Urothelium cell line (cell line): ENCODE measurements around the gene WBP1.
"Not testable (repeated sequence)": the region's sequence is repeated elsewhere in the genome, so short reads cannot be mapped to it uniquely, and the experiment has no call there.

Experiments
- DNase-seq: peaks from one replicate; pipeline ENCODE4 v3.0.0; 2011; ENCODE audit warnings: low spot score, mixed read lengths
- FAIRE-seq: peaks from 2 replicates; lab custom pipeline; 2011; peaks lifted over from hg19 to GRCh38; lab: Jason Lieb, UNC

Gene WBP1

DNA sequence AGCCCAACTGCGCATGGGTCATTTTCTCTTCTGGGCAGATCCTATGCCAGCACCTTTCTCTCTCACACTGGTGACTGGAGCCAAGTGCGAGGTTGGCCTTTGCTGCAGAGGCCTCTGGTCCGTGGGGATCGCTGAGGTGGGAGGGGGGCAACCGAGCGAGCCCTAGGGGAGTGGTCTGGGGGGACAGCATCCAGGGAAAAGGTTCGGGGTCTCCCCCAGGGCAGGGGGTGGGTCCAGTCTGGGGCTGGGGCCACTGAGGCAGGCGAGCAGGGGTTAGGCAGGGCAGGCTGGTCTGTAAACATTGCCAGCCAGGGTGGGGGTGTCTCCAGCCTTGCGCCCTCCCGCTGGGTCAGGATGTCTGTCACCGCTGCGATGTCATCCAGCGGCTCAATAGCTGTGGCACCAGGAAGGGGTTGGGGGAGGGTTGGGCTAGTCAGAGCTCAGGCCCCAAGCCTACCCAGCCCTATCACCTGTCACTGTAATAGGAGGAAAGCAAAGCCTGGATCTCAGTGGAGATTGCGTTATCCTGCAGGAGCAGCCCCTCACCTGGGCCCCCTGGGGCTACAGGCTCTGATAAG lies 32.0 kb upstream of the WBP1 start:
- FAIRE-seq (no peak), DNase-seq (no peak)

DNA sequence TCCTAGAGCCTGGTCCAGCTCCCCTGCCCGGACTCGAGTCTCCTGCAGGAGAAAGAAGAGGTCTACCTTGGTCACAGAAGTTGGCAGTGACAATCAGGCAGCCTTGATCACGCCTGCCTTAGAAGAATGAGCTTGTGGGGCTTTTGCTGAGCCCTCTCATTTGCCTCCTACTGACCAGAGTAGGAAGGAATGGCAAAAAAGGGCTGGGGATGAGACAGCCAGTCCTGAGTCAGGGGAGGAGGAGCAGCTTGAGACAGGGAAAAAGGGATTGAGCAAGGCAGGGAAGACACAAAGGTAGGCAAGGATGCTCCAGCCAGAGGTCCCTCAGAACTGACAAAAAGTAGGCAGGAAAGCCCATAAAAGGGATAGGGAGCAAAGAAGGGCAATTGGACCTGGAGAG lies 30.7 kb upstream of the WBP1 start:
- DNase-seq (no peak), FAIRE-seq (no peak)

DNA sequence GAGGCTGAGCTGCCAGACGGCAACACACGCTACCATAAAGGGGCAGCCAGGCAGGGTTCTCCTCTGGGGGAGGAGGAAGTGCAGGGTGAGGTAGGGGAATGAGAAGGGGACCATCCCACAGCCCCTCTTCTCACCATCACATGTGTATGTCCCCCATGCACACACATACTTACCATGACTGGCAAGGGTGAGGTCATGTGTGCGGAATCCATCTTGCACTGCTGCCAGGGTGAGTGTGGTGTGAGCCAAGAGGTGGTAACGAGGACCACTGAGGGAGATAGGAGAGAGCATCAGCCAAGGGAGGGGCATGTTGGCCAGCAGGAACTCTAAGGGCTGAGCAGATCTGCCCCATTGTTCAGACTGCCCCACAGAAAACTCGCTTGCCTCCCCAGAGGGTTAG lies 29.6 kb upstream of the WBP1 start:
- FAIRE-seq (peak; percentile 32), DNase-seq (no peak)

DNA sequence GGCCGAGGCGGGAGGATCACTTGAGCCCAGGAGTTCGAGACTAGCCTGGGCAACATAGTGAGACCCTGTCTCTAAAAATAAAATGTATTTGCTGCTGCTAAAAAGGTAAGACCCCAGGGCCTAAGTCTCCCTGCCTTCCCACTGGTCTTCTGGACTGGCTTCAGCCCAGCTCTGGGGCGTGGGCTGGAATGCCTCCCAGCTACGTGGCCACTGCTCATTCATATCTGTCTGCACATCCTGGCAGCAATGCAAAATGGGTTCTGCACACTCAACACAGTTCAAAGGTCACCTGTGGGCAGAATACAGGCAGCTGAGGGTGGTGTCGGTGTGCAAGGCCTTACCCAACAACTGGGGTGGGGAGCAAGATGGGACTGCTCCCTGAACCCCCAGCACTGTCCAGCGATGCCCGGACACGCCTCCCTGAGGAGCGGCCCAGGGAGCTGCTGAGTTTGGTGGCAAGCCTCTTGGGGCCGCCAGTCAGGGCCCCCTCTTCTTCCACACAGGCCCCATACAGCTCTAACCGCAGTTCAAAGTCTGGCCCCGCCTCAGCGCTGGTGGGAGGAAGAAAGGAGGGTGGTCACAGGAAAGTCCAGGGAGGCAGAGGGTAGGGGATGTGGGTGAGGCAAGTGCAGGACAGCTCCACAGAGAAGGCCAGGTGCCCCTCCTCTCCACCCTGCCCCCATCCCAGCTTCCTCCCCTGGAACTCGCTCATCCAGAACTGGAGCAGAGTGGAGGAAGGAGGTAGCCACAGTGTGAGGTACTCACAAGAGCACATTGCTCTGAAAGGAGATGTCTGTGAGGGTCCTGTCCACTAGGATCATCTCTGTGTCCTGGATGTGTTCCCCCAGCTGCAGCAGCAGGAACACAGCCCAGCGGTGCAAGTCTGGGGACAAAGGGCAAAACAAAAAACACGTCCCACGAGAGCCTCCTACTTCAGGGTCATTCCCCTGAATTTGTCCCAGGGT lies 28.5 kb upstream of the WBP1 start:
- no peak for DNase-seq
- FAIRE-seq, result no peak

DNA sequence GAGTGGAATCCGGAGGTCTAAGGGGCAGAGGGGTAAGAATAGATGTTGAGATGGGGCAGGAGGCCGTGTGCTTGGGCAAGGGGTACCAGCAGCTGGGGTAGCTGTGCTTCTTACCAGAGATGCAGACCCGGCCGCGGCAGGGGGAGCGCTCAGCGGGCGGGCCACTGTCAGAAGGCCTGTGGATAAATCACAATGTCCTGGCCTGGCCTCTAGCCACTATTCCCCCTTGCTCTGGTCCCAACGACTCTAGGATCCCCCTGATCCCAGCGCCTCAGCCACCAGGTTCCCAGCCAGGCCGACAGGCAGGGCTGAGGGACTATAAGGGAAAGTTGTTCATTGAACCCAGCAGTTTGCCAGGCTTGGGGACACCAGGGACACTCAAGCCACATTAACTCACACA lies 27.7 kb upstream of the WBP1 start:
- DNase-seq, result no peak
- FAIRE-seq, result no peak

DNA sequence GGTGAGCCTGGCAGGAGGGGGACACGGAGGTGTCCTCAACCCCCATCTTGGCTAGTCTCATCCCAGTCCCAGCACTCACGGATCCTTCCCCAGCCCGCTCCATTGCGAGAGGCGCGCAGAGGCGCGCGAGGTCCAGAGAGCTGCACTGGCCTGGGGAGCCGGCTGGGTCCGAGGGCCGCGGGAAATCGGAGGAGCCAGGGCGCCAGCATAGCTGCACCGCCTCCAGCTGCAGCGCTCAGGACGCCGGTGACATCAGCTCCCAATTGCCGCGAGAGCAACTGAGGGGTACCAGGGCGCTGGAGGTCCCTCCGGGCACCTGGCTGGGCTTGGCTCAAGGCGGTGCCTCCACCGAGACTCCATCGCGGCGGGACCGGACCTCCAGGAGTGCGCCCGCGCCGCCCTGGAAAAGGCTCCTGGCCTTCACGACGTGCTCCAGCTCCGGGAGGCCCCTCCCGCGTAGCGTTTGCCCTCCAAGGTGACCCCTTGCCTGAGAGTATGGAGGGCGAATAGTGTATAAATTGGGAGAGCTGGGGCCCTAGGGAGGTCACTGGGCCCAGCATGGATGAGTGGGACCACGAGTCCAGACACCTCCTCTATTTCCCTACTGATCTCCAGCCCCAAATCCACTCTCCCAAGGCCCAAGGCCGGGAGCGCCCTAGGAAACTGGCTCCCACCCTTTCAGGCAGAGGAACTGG lies 22.0 kb upstream of the WBP1 start:
- no peak for DNase-seq
- FAIRE-seq, result no peak

DNA sequence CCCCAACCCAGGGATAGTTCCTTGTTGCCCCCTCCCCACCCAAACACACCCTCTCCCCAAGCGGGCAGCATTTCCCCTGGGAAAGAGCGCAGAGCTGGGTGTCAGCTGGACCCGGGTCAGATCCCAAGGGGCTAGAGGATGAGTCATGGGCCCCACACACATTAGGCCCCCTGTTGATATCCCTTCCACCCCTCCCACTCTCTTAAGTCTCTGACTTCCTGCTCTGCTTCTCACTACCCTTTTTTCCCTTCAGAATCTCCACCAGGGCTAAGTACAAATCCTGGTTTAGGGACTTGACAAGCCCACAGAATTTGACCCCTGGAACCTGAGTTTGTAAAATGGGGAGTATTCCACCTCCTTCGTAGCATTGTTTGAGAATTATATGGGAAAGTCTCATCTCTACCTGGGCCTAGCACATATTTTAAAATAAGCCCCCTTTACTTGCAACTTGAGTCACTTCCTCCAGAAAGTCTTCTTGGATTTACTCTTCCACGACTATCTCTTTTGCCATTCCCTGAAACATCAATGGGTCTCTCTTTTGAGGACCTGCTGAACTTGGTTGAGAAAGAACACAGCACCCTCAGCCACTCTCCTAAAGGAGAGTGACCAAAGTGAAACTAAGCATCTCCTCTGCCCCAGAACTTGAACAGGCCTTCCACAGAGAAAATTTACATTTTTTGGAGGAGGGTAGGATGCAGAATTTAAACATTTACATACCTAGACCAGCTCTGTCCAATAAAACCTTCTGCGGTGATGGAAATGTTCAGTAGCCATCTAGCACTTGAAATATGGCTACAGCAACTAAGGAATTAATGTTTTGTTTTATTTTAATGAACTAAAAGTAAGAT lies 21.2 kb upstream of the WBP1 start:
- DNase-seq, result no peak

DNA sequence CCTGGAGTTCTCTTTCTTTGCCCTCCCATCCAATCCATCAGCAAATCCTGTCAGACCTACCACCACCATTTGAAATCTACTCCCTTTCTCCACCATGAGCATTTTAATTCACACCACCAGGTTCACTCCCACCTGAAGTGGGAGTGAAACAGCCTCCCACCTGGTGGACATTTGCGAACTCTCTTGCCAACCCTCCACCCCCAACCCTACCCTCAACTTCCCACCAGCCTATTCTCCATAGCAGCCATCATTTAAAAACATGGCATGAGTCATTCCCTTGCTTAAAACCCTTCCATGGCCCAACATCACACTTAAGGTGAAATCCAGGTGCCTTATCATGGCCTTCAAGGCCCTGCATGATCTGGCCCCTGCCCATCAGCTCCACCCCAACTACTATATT lies 20.0 kb upstream of the WBP1 start:
- no peak for FAIRE-seq
- DNase-seq, result no peak

More for the DNA sequence above, 21.2 kb upstream of the WBP1 start:
- no peak for FAIRE-seq

DNA sequence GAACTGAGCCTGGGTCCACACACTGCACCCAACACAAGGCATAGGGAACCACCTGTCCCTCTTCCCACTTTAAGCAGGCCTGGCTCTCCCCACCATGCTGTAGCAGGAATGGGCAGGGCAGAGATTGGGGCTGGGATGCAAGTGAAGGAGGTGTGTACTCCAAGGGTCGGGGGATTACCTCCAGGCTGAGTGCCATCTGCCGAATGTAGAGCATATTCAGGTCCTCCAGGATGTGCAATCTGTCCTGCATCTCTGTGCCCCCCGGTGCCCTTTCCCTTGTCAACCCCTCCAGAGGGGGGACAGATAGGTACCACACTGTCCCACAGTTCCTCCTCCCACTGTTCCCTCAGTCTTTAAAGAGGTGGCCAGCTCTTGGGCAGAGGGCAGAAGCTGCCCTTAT lies 18.9 kb upstream of the WBP1 start:
- DNase-seq (no peak), FAIRE-seq (no peak)

DNA sequence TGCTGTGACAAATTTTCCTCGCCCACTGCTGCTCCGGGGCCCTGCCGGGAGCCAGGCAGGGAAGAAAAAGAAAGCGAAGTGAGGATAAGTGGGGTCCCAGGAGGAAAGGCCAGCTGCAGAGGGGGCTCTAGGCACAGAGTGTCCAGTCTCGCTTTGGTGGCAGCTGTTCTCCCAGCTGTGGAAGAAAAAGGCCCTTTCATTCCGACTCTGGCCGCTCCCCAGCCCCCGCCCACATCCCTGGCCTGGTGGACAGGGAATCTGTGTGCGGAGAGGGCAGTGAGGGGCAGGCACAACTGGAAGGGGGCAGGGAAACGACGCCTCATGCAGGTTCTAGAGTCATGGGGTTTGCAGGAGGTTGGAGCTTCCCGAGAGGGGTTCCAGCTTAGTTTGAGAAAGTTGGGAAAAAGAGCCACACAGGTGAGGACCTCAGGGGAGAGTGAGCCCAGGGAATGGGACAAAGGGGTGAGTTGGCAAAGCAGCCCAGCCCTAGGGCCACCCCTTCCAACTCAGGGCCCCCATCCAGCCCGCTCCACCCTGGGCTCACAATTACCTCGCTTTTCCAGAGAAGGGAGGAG lies 18.3 kb upstream of the WBP1 start:
- no peak for FAIRE-seq
- peak; percentile 67 for DNase-seq

DNA sequence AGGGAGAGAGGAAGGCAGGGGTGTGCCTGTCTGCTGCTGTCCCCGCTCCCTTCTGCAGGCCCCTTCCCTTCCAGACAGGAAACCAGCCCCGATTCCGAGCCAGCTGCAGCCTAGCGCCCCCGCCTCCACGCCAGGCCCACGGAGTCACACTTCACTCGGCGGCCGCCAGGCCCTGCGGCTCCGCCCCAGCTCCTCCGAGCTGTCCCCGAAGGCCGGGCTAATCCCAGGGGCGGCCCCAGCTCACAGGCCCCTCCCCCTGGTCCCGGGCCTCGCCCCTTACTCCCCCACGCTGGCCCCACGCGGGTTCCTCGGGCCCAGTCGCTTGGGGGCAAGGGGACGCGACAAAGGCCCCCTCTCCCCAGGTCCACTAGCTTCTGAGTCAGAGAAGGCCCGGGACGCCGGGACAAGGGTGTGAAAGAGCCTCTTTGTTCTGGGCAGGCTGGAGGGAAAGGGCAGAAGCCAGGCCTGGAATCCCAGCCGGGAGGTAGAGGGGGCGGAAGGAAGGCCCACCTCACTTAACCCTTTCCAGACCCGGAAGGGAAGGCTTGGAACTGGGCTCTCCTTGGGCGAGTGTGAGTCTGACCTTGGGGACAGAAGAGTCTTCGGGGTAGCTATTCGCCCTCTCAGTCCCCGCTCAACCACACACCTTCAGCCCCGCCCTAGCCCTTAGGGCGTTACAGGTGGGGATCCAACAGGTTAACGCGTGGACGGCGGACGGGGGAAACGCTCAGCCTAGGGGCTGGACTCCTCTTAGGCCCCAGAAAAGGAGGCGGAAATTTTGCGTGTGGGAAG lies 17.7 kb upstream of the WBP1 start:
- FAIRE-seq, result peak; percentile 74

DNA sequence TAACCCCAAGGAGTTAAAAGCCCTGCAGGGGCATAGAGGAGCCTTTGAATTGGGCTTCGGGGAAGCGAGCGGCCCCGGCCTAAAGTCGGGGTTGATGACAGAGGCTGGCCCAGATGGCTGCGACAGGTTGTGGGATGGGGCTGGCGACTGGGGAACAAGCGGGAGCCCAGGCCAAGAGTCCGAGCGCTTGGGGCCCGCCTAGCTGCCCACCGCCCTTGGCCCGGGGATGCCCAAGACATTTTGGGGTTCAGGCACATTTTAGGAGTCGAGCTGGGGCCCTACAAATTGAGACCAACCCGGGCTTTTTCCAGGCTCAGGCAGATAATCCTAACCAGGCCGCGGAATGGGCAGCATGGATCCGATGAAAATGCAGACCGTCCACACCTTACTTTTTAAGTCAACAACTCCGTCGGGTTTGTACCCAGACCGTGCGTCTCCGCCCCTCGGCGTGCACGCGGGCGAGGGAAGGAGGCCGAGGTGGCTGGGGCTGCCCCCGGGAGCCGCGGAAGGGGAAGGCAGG lies 17.0 kb upstream of the WBP1 start:
- FAIRE-seq (no peak), DNase-seq (no peak)

More for the DNA sequence above, 17.7 kb upstream of the WBP1 start:
- peak; percentile 100 for DNase-seq

DNA sequence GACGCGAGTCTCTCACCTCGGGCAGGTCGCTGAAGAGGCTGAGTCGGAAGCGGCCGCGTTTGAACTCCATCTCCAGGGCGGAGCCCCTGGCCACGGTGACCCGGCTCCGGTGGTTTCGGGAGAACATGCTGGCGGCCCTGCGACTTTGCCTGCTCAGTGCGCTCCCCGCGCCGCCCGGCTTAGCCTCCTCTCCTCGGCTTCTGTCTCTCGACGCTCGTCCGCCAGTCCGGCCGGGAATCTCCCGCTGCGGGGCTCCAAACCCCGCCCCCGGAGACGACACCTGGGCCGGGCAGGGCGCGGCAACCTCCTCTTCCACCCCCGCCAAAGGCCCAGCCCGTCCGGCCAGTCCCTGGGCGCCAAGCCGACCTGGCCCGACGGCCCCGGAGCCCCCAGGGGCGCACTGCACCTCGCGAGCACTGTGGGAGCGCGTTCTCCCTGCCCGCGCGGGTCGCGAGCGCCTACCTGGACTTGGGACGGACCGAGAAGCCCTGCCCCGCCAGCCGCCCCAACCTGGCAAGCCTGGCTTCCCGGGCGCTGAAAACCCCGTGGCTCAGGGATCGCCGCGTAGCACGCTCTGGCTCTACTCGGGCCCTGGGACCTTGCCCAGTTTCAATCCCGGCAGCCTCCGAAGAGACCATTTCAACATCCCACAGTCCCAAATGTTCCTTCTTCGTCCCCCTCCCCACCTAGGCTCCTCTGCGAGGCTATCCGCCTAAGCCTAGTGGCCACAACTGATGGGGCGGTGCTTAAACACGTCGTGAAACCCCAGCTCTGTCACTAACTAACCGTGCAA lies 16.4 kb upstream of the WBP1 start, which contains the start of gene RTKN:
Gene RTKN (minus strand): TSS at position 248 of the 793 bp plus-strand sequence. CDS start 121 bp downstream, at position 127.
- DNase-seq (no peak), FAIRE-seq (no peak)

DNA sequence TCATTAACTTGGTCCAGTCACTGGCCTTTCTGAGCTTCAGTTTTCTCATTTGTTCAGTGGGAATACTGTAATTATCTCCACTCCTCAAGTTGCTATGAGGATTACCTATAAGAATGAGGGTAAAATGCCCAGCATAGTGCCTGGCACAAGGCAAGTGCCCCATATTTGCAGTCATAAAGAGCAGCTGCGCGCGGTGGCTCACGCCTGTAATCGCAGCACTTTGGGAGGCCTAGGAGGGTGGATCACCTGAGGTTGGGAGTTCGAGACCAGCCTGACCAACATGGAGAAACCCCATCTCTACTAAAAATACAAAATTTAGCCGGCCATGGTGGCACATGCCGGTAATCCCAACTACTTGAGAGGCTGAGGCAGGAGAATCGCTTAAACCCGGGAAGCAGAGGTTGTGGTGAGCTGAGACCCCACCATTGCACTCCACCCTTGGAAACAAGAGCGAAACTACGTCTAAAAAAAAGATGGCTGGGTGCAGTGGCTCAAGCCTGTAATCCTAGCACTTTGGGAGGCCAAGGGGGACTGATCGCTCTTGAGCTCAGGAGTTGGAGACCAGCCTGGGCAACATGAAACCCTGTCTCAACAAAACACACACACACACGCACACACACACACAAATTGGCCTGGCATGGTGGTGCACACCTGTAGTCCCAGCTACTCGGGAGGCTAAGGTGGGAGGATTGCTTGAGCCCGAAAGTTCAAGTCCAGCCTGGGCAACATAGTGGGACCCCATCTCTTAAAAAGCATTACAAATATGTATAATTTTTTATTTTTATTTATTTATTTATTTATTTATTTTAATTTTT lies 15.5 kb upstream of the WBP1 start:
- not testable (repeated sequence) for FAIRE-seq, DNase-seq

DNA sequence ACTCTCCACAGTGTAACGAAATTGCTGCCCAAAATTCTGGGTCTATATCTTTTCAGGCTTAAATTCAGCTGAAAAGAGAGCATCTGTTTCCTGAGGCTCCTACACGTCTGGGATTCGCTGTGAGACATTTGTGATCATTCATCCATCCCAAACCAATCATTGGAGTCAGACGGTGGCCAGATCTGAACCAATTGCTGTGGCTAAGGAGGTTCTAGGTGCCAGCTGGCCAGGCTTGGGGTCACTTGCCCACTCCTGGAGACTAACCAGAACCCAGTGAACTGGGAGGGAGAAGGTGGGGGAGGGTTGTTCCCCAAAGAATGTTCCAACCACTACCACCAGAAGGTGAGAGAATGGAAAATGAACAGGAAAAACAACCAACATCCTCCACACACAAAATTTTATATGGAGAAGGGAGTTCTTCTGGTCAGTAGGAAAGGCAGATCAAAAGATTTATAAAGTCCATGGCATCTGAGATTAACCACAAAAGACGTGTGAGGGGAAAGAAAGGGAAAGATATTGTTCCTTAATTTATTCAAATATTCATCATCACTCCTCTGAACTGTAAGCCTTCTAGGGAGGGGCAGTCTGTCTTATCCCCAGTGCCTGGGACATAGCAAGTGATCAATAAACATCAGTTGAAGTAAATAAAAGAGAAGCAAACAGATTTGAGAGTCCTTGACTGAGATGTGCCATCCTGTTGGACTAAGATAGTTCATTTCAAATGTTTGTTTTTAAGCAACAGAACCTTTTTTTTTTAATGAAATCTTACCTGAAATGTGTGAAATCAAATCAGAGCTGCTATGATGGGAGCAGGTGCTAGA lies 13.5 kb upstream of the WBP1 start:
- no peak for DNase-seq
- FAIRE-seq, result no peak

DNA sequence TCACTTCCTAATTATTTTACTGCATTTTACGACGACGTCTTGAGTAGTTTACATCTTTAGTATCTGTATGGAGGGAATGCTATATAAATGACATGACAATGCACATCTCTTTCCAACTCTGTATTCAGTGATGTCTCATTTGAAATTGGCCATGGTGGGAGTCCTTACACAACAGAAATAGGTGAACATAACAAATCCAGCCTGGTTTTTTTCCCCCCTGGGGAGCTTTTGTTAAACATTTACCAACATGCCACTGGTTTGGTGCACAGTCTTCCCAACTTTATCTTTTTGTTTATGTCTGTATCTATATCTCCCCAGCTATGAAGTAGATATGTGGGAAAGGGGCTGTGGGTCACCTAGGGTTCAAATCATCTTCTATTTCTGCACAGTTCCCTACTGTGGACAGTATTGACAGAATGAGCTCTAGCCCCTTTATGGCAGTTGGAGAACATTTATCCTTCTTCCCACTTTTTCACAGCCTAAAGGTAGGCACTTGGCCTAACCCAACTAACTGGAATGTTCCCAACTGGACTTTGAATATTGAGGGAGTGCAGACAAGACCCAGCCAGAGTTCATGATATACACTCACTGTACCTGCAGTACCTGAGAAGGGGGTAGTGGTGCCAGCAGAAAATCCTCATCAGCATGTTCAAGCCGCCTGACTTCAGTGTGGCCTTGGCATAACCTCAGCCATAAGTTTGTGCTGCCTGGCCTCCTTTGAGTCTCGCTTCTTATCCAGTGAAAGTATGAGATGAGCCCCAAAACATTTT lies 10.8 kb upstream of the WBP1 start:
- no peak for DNase-seq
- FAIRE-seq, result no peak
